SK-N-SH treated with all-trans-retinoic acid at 6 μM for 48 hours (cell line): ENCODE data around the gene GAS2.

Experiments
- ARNTL ChIP-seq: fragments of 450-650 bp; formaldehyde crosslinking; IDR thresholded peaks from 2 replicates; pipeline ENCODE4 v1.5.0; 2020; ENCODE audit warnings: low read depth, mild to moderate bottlenecking, moderate library complexity, borderline replicate concordance
- CREB5 ChIP-seq: fragments of 250-450 bp; sonication (Bioruptor Pico); IDR thresholded peaks from 2 replicates; pipeline ENCODE4 v1.5.1; 2020; ENCODE audit warnings: low read depth, mild to moderate bottlenecking, moderate library complexity
- ISL1 ChIP-seq: fragments of 250-450 bp; sonication (Bioruptor Pico); IDR thresholded peaks from 2 replicates; pipeline ENCODE4 v2.1.2; 2022; ENCODE audit warnings: mild to moderate bottlenecking, moderate library complexity
- RARB ChIP-seq: fragments of 250-450 bp; sonication (Bioruptor Pico); IDR thresholded peaks from 2 replicates; pipeline ENCODE4 v1.8.0; 2021; ENCODE audit warnings: mild to moderate bottlenecking, moderate library complexity
- TOX ChIP-seq: fragments of 250-450 bp; sonication (Bioruptor Pico); IDR thresholded peaks from 2 replicates; pipeline ENCODE4 v1.8.0; 2021; ENCODE audit warnings: mild to moderate bottlenecking, moderate library complexity, borderline replicate concordance

GRCh38 chr11:22749536-22749935 is 83.1 kb downstream of the GAS2 start:
- TF ChIP-seq TOX (CRISPR knock-in tag) (no peak), CREB5 (CRISPR knock-in tag) (no peak), ISL1 (CRISPR knock-in tag) (no peak), ARNTL (CRISPR knock-in tag) (no peak), RARB (CRISPR knock-in tag) (no peak)
